Gastrocnemius medialis (tissue), 4 donors: Measurements from ENCODE around the gene RUFY3. TPM values are rescaled to one million over a fixed set of nuclear protein-coding genes. Genes with fewer than 3 reads are reported as not detected.

Source experiments
- ATAC-seq, 2 donors: fragments of 150-250 bp; one replicate each; pipeline ENCODE4 v1.9.1; 2016
- DNase-seq, 2 donors: peaks; one replicate each; pipeline ENCODE4 v3.0.0-alpha.2; 2019
- H3K27ac ChIP-seq, 4 donors: fragments of 200-600 bp; sonication (generic); 1 replicate in 1 of 4; 2 replicates in 3 of 4; pipeline ENCODE4 v1.5.1; 2016 to 2018; ENCODE audit warnings: mild to moderate bottlenecking in 2 of 4, moderate library complexity in 1 of 4
- H3K27me3 ChIP-seq, 3 donors: fragments of 200-600 bp; sonication (generic) in 2 of 3; 1 replicate in 1 of 3; 2 replicates in 2 of 3; pipeline versions ENCODE4 v1.5.1 to v1.6.0; 2016 to 2019; ENCODE audit warnings: mild to moderate bottlenecking in 1 of 3, moderate library complexity in 1 of 3
- H3K36me3 ChIP-seq, 2 donors: fragments of 200-600 bp; sonication (generic) in 1 of 2; one replicate each; pipeline ENCODE4 v1.5.1; 2017 to 2018
- H3K4me1 ChIP-seq, 2 donors: fragments of 200-600 bp; sonication (generic) in 1 of 2; one replicate each; pipeline ENCODE4 v1.5.1; 2016 to 2017; ENCODE audit warnings: mild to moderate bottlenecking in 2 of 2
- H3K4me3 ChIP-seq, 4 donors: fragments of 200-600 bp; sonication (generic) in 3 of 4; 1 replicate in 1 of 4; 2 replicates in 3 of 4; pipeline ENCODE4 v1.5.1; 2016 to 2019; ENCODE audit warnings: mild to moderate bottlenecking in 2 of 4
- H3K9me3 ChIP-seq, 3 donors: fragments of 200-600 bp; sonication (generic) in 2 of 3; 1 replicate in 1 of 3; 2 replicates in 2 of 3; pipeline ENCODE4 v1.5.1; 2016 to 2019
- POLR2A ChIP-seq, 2 donors: fragments of 450-650 bp; IDR thresholded peaks; one replicate each; pipeline ENCODE4 v1.6.1; 2017; ENCODE audit warnings: antibody characterized with exemption in 2 of 2, mild to moderate bottlenecking in 2 of 2, moderate library complexity in 2 of 2
- in situ Hi-C, 4 donors: fragments of 200-750 bp; cut with MboI; loops; one replicate each; pipeline versions ENCODE4 v1.15.0 to v1.8.0; 2017; ENCODE audit warnings: low sequenced_read_pairs in 4 of 4
- intact Hi-C: fragments of 100-400 bp; cut with DNase I; formaldehyde crosslinking; loops from one replicate; pipeline ENCODE4 v1.15.1; 2023; ENCODE audit warnings: low total_unique reads
- total RNA-seq, 4 donors: library from RNA; depleted of rRNA; stranded (reverse); fragments of >200 nt; gene quantifications; one replicate each; pipeline versions ENCODE4 v1.1.0 to v1.2.3, GENCODE V29; 2016
- TF ChIP-seq, protein P1 (sequence below), 5 experiments: fragments of 450-650 bp in 3 of 5; fragments of 200-600 bp in 2 of 5; sonication (generic) in 2 of 5; IDR thresholded peaks in 4 of 5; conservative IDR thresholded peaks in 1 of 5; 1 replicate in 4 of 5; 2 replicates in 1 of 5; pipeline ENCODE4 v1.5.1; 2016 to 2019; ENCODE audit warnings: antibody characterized with exemption in 5 of 5, mild to moderate bottlenecking in 3 of 5, moderate library complexity in 3 of 5

Gene RUFY3
- total RNA-seq, 4 donors from 2014 or later, result 30.9 to 41.8 (median 37.2) TPM

DNA sequence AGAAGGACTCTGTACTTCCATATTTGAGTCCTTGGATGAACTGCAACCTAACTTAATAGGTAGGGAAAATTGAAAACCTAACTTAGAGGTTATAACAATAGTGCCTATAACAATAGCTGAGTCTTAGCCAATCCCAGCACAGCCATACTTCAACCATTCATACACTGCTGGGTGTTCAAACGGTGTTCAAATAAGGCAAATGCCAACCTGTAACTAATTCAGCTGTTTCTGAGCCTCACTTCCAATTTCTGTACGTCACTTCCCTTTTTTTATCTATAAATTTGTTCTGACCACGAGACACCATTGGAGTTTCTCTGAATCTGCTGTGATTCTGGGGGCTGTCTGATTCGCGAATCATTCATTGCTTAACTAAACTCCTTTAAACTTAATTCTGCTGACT, 127.5 kb downstream of the RUFY3 start:
- no peak for ATAC-seq
- intact Hi-C loops, result no loop called here

DNA sequence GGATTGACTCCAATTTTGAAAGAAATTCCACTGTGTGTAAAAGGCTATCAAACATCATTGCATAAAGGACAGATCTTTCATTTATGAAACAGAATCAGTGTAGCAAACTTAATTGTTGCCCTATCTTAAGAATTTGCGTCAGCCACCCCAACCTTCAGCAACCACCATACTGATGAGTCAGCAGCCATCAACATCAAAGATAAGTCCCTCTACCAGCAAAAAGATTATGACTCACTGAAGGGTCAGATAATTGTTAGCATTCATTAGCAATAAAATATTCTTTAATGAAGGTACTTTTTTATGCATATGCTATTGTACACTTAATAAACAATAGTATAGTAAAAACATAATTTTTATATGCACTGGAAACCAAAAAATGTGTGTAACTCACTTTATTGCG, 133.7 kb downstream of the RUFY3 start:
- in situ Hi-C loops, result no loop called here

More for the DNA sequence above, 127.5 kb downstream of the RUFY3 start:
- no peak overlapping the region for H3K27ac ChIP-seq
- in situ Hi-C loops, result no loop called here
- H3K27me3 ChIP-seq, result no peaks in the 10 kb centered on the region
- H3K36me3 ChIP-seq, result no peaks in the 10 kb centered on the region
- H3K4me1 ChIP-seq, result no peaks in the 10 kb centered on the region
- DNase-seq, result no peak
- TF ChIP-seq, protein P1, sequence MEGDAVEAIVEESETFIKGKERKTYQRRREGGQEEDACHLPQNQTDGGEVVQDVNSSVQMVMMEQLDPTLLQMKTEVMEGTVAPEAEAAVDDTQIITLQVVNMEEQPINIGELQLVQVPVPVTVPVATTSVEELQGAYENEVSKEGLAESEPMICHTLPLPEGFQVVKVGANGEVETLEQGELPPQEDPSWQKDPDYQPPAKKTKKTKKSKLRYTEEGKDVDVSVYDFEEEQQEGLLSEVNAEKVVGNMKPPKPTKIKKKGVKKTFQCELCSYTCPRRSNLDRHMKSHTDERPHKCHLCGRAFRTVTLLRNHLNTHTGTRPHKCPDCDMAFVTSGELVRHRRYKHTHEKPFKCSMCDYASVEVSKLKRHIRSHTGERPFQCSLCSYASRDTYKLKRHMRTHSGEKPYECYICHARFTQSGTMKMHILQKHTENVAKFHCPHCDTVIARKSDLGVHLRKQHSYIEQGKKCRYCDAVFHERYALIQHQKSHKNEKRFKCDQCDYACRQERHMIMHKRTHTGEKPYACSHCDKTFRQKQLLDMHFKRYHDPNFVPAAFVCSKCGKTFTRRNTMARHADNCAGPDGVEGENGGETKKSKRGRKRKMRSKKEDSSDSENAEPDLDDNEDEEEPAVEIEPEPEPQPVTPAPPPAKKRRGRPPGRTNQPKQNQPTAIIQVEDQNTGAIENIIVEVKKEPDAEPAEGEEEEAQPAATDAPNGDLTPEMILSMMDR (IDR thresholded peaks at IDR 0.05 in 4 of 5, conservative IDR thresholded peaks at IDR 0.05 in 1 of 5), result no peak
- no peak for TF ChIP-seq POLR2A (IDR thresholded peaks at IDR 0.05)
- H3K9me3 ChIP-seq, result no peaks in the 10 kb centered on the region
- no peak overlapping the region for H3K4me3 ChIP-seq

More for the DNA sequence above, 133.7 kb downstream of the RUFY3 start:
- Histone ChIP-seq H3K4me3 (no peak overlapping the region), H3K36me3 (no peaks in the 10 kb centered on the region), H3K27ac (no peak overlapping the region), H3K27me3 (no peaks in the 10 kb centered on the region), H3K4me1 (no peaks in the 10 kb centered on the region), H3K9me3 (no peaks in the 10 kb centered on the region)
- DNase-seq (no peak), ATAC-seq (no peak)
- TF ChIP-seq POLR2A (IDR thresholded peaks at IDR 0.05), result no peak
- TF ChIP-seq, protein P1 (IDR thresholded peaks at IDR 0.05 in 4 of 5, conservative IDR thresholded peaks at IDR 0.05 in 1 of 5), result no peak
- intact Hi-C loops, result no loop called here

Other genes with a start within 250 kb of the RUFY3 start
- gene MUC7, start 249.8 kb upstream of the RUFY3 start, total RNA-seq, result not detected
- gene AMTN, start 203.4 kb upstream of the RUFY3 start, total RNA-seq, result not detected
- gene AMBN, start 129.7 kb upstream of the RUFY3 start, total RNA-seq, result not detected
- gene ENAM, start 93.2 kb upstream of the RUFY3 start, total RNA-seq, result 1 to 10 TPM in 3 of 4 donors, under 1 TPM in 1; 0.20 to 9.2 (median 2.8) TPM
- gene JCHAIN, start 55.5 kb upstream of the RUFY3 start, total RNA-seq, result 1 to 10 TPM in 1 of 4 donors, under 1 TPM in 2, not detected in 1; 0.55 to 3.9 (median 0.60) TPM
- gene UTP3, start 33.4 kb upstream of the RUFY3 start, total RNA-seq, result 10 to 100 TPM in 3 of 4 donors, 1 to 10 TPM in 1; 6.3 to 13.0 (median 11.8) TPM
- gene GRSF1, start 117.9 kb downstream of the RUFY3 start, total RNA-seq, result 100 to 1,000 TPM; 121 to 158 (median 140) TPM
- 10 to 100 TPM in 1 of 4 donors, 1 to 10 TPM in 3; 6.5 to 17.5 (median 8.4) TPM for gene MOB1B, start 180.4 kb downstream of the RUFY3 start, total RNA-seq